Measurements from ENCODE around the gene TRIM28. TPM values are rescaled to one million over a fixed set of nuclear protein-coding genes. Genes with fewer than 3 reads are reported as not detected.

The TRIM28 gene
- total RNA-seq, 1 experiment from 2014 or later, result 1,221 TPM

GRCh38 chr19:58499021-58499927, 44.6 kb upstream of the TRIM28 start (continued):
- no peak for TF ChIP-seq ELF4 (CRISPR knock-in tag; IDR thresholded peaks at IDR 0.05; ENCODE audit: low read depth)
- no peak for TF ChIP-seq NR1H2 (CRISPR knock-in tag; IDR thresholded peaks at IDR 0.05)
- no peak for TF ChIP-seq ZNF281 (CRISPR knock-in tag; IDR thresholded peaks at IDR 0.05)
- TF ChIP-seq E2F1 (CRISPR knock-in tag; IDR thresholded peaks at IDR 0.05), result no peak
- TF ChIP-seq PRRX2 (CRISPR knock-in tag; IDR thresholded peaks at IDR 0.05), result no peak
- no peak; the same call in 1 of the 2 replicates for TF ChIP-seq MYBL2 (CRISPR knock-in tag; IDR thresholded peaks at IDR 0.05)
- no peak for TF ChIP-seq ZSCAN18 (CRISPR knock-in tag; IDR thresholded peaks at IDR 0.05)
- TF ChIP-seq SOX15 (CRISPR knock-in tag; IDR thresholded peaks at IDR 0.05), result no peak
- peak; percentile 91 for TF ChIP-seq FOXP4 (CRISPR knock-in tag; IDR thresholded peaks at IDR 0.05)
- TF ChIP-seq ZNF671 (CRISPR knock-in tag; IDR thresholded peaks at IDR 0.05), result no peak
- TF ChIP-seq E2F5 (CRISPR knock-in tag; IDR thresholded peaks at IDR 0.05), result no peak
- TF ChIP-seq ZNF416 (CRISPR knock-in tag; IDR thresholded peaks at IDR 0.05), result no peak
- no peak for TF ChIP-seq TEAD1 (CRISPR knock-in tag; IDR thresholded peaks at IDR 0.05)
- TF ChIP-seq PREB (CRISPR knock-in tag; IDR thresholded peaks at IDR 0.05; ENCODE audit: borderline replicate concordance), result no peak
- no peak for TF ChIP-seq NFATC4 (CRISPR knock-in tag; IDR thresholded peaks at IDR 0.05)
- 0 out of 2 replicates have a peak, but pooled peaks have one; percentile 33 for TF ChIP-seq ZBTB43 (CRISPR knock-in tag; IDR thresholded peaks at IDR 0.05)
- TF ChIP-seq ATF6 (CRISPR knock-in tag; IDR thresholded peaks at IDR 0.05), result no peak
- no peak for TF ChIP-seq NFE2L1 (CRISPR knock-in tag; IDR thresholded peaks at IDR 0.05)
- no peak for TF ChIP-seq CREB1 (CRISPR knock-in tag; IDR thresholded peaks at IDR 0.05)
- TF ChIP-seq CDX4 (CRISPR knock-in tag; IDR thresholded peaks at IDR 0.05; ENCODE audit: borderline replicate concordance), result no peak
- no peak for TF ChIP-seq ZNF138 (CRISPR knock-in tag; conservative IDR thresholded peaks at IDR 0.05)
- TF ChIP-seq JAZF1 (CRISPR knock-in tag; IDR thresholded peaks at IDR 0.05), result no peak
- TF ChIP-seq ETV6 (CRISPR knock-in tag; IDR thresholded peaks at IDR 0.05), result peak; percentile 87
